Endometrial microvascular endothelial cells (primary cell): ENCODE measurements around the gene PHLPP2. TPM values are rescaled to one million over a fixed set of nuclear protein-coding genes. Genes with fewer than 3 reads are reported as not detected.

Source experiments
- total RNA-seq: library from RNA; depleted of rRNA; stranded (reverse); fragments of >200 nt; gene quantifications from one replicate; pipeline ENCODE4 v1.2.3, GENCODE V29; 2015; ENCODE audit errors: inconsistent ontology term

PHLPP2 gene
- total RNA-seq, 1 donor from 2014 or later, result 6.8 TPM

Other genes with a start within 250 kb of the PHLPP2 start
- gene ZNF19, start 235.4 kb downstream of the PHLPP2 start, total RNA-seq, result 0.37 TPM
- gene CHST4, start 198.3 kb downstream of the PHLPP2 start, total RNA-seq, result not detected
- gene TAT, start 147.6 kb downstream of the PHLPP2 start, total RNA-seq, result not detected
- gene MARVELD3, start 98.5 kb downstream of the PHLPP2 start, total RNA-seq, result 0.19 TPM
- 67.8 TPM for gene AP1G1, start 84.1 kb upstream of the PHLPP2 start, total RNA-seq
- gene ATXN1L, start 121.3 kb upstream of the PHLPP2 start, total RNA-seq, result 14.0 TPM
- gene ZNF821, start 159.5 kb upstream of the PHLPP2 start, total RNA-seq, result 10.5 TPM
- gene IST1, start 170.8 kb upstream of the PHLPP2 start, total RNA-seq, result 204 TPM